Keratinocyte (primary cell): ENCODE data around the gene USP44. TPM values are rescaled to one million over a fixed set of nuclear protein-coding genes. Genes with fewer than 3 reads are reported as not detected.

Experiments
- DNase-seq: peaks from one replicate; pipeline ENCODE4 v3.0.0-alpha.2; 2011; ENCODE audit warnings: low read depth, missing footprints, low spot score
- FAIRE-seq: peaks from 2 replicates; lab custom pipeline; 2011; peaks lifted over from hg19 to GRCh38; lab: Jason Lieb, UNC
- H2AFZ ChIP-seq: 2 replicates; pipeline ENCODE4 v1.6.0; 2012; ENCODE audit warnings: low read length, control low read depth, inconsistent platforms; ENCODE audit not compliant: control insufficient read depth
- H3K27ac ChIP-seq: 2 replicates; pipeline ENCODE4 v1.5.1; 2011; ENCODE audit warnings: low read length; ENCODE audit not compliant: control insufficient read depth, insufficient read depth
- H3K27me3 ChIP-seq: 3 replicates; pipeline ENCODE4 v1.6.0; 2011; ENCODE audit warnings: low read length; ENCODE audit not compliant: control insufficient read depth, insufficient read depth; ENCODE audit errors: extremely low read depth
- H3K36me3 ChIP-seq, 2 experiments: 2 replicates in 1 of 2; 3 replicates in 1 of 2; pipeline ENCODE4 v1.5.1; 2011; ENCODE audit warnings: low read length in 2 of 2, mild to moderate bottlenecking in 1 of 2; ENCODE audit not compliant: control insufficient read depth in 2 of 2, insufficient read depth in 2 of 2; ENCODE audit errors: extremely low read depth in 1 of 2
- H3K4me1 ChIP-seq: 3 replicates; pipeline ENCODE4 v1.5.1; 2011; ENCODE audit warnings: low read length; ENCODE audit not compliant: control insufficient read depth, insufficient read depth; ENCODE audit errors: extremely low read depth
- H3K4me2 ChIP-seq: 3 replicates; pipeline ENCODE4 v1.6.0; 2011; ENCODE audit warnings: low read depth, low read length; ENCODE audit not compliant: control insufficient read depth, insufficient read depth; ENCODE audit errors: extremely low read depth
- H3K4me3 ChIP-seq, 3 experiments: fragments of 200-600 bp in 1 of 3; sonication (generic) in 1 of 3; 2 replicates in 2 of 3; 3 replicates in 1 of 3; pipeline ENCODE4 v1.5.1; 2011 to 2016; ENCODE audit warnings: low read length in 3 of 3, mild to moderate bottlenecking in 3 of 3, control low read depth in 2 of 3, inconsistent platforms in 1 of 3, low read depth in 1 of 3, mixed read lengths in 1 of 3, mixed run types in 1 of 3, moderate library complexity in 1 of 3; ENCODE audit not compliant: control insufficient read depth in 2 of 3, insufficient read depth in 2 of 3; ENCODE audit errors: extremely low read depth in 1 of 3
- H3K79me2 ChIP-seq: 2 replicates; pipeline ENCODE4 v1.6.0; 2012; ENCODE audit warnings: low read length; ENCODE audit not compliant: control insufficient read depth, insufficient read depth
- H3K9ac ChIP-seq: 3 replicates; pipeline ENCODE4 v1.6.0; 2011; ENCODE audit warnings: low read length; ENCODE audit not compliant: control insufficient read depth, insufficient read depth; ENCODE audit errors: extremely low read depth
- H3K9me1 ChIP-seq: 3 replicates; pipeline ENCODE4 v1.6.0; 2011; ENCODE audit warnings: low read length; ENCODE audit not compliant: control insufficient read depth, insufficient read depth; ENCODE audit errors: extremely low read depth
- H3K9me3 ChIP-seq: 2 replicates; pipeline ENCODE4 v1.5.1; 2012; ENCODE audit warnings: low read depth, low read length; ENCODE audit not compliant: control insufficient read depth
- H4K20me1 ChIP-seq: 3 replicates; pipeline ENCODE4 v1.6.0; 2011; ENCODE audit warnings: low read length; ENCODE audit not compliant: control insufficient read depth, insufficient read depth; ENCODE audit errors: extremely low read depth
- EZH2 ChIP-seq: IDR thresholded peaks from one replicate; pipeline ENCODE4 v1.6.1; 2012; ENCODE audit warnings: inconsistent platforms, mild to moderate bottlenecking, low read length, moderate library complexity
- dilution Hi-C: fragments of 300-500 bp; cut with MboI; formaldehyde crosslinking; loops from one replicate; pipeline ENCODE4 v1.7.0; 2020; ENCODE audit warnings: low sequenced_read_pairs; ENCODE audit not compliant: extremely low pct_ligation_motif_present
- polyA plus RNA-seq, 5 experiments: library from polyadenylated mRNA; depleted of rRNA in 3 of 5; stranded (reverse) in 3 of 5; stranded (forward) in 1 of 5; unstranded in 1 of 5; fragments of >200 nt; gene quantifications; 1 replicate in 1 of 5; 2 replicates in 3 of 5; 3 replicates in 1 of 5; pipeline versions ENCODE4 v1.2.1 to v1.2.3, GENCODE V29; 2011 to 2012; ENCODE audit warnings: missing spikeins in 2 of 5, low read depth in 1 of 5, low replicate concordance in 1 of 5
- TF ChIP-seq, protein P1 (sequence below), 3 experiments: IDR thresholded peaks in 1 of 3; conservative IDR thresholded peaks in 1 of 3; optimal IDR thresholded peaks in 1 of 3; 2 replicates in 2 of 3; 3 replicates in 1 of 3; pipeline versions ENCODE3 to v1.5.1; 2011; ENCODE audit warnings: low read length in 3 of 3, mild to moderate bottlenecking in 3 of 3, moderate library complexity in 2 of 3, control low read depth in 1 of 3, inconsistent platforms in 1 of 3; ENCODE audit not compliant: insufficient read depth in 2 of 3; ENCODE audit errors: extremely low read depth in 1 of 3

The USP44 gene
- polyA plus RNA-seq, 1 donor (not counting 4 experiments of a cell fraction or from before 2014, with no cell fraction given), result 0.18 TPM

DNA sequence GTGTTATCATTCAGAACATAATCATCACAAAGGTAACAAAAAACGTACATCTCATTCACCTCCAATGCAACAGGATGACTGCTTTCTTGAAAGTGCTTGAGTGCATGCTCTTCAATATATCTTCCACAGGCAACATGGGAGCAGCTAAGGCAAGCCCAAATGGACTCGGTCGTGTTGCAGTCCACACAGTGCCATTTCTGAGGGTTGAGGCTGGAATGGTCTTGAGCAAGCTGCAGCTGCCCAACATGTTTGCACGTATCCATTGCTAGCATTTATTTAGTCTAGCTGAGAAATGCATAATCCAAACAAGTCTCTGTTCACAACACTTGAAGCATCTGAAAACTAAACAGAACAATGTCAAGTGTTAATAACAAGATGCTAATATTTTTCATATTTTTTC lies 17.3 kb downstream of the USP44 start:
- Histone ChIP-seq H3K27me3 (no peaks in the 10 kb centered on the region), H3K9me3 (no peaks in the 10 kb centered on the region), H3K27ac (no peak overlapping the region), H3K36me3 (no peaks in the 10 kb centered on the region), H2AFZ (no peak overlapping the region), H4K20me1 (no peaks in the 10 kb centered on the region), H3K9me1 (no peaks in the 10 kb centered on the region), H3K9ac (no peak overlapping the region), H3K4me3 (no peak overlapping the region), H3K4me2 (no peak overlapping the region), H3K79me2 (no peaks in the 10 kb centered on the region), H3K4me1 (peaks cover 4% of the 10 kb centered on the region)
- FAIRE-seq (no peak), DNase-seq (no peak)
- TF ChIP-seq, protein P1, sequence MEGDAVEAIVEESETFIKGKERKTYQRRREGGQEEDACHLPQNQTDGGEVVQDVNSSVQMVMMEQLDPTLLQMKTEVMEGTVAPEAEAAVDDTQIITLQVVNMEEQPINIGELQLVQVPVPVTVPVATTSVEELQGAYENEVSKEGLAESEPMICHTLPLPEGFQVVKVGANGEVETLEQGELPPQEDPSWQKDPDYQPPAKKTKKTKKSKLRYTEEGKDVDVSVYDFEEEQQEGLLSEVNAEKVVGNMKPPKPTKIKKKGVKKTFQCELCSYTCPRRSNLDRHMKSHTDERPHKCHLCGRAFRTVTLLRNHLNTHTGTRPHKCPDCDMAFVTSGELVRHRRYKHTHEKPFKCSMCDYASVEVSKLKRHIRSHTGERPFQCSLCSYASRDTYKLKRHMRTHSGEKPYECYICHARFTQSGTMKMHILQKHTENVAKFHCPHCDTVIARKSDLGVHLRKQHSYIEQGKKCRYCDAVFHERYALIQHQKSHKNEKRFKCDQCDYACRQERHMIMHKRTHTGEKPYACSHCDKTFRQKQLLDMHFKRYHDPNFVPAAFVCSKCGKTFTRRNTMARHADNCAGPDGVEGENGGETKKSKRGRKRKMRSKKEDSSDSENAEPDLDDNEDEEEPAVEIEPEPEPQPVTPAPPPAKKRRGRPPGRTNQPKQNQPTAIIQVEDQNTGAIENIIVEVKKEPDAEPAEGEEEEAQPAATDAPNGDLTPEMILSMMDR (optimal IDR thresholded peaks at IDR 0.05 in 1 of 3, IDR thresholded peaks at IDR 0.05 in 1 of 3, conservative IDR thresholded peaks at IDR 0.05 in 1 of 3; ENCODE audit: extremely low read depth in 1 of 3, insufficient read depth in 2 of 3, low read length in 3 of 3), result no peak
- TF ChIP-seq EZH2, result no peak
- dilution Hi-C loops, result no loop called here

DNA sequence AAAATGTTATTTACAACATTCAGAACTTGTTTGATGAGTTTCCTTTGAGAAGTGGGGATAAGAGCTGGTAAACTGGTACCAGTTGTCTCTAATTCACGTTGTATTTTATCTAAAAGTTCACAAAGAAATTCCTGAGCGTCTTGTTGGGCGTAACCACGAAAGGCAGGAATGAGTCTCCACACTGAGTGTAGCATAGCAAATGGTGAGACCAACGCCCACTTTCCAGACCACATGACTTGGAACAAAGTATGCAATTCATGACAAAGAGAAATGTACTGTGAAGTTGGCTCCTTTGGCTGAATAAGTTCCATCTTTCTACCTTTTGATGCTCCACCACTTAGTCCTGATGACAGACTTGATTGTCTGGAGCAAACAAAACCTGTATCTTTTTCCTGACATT lies 18.4 kb downstream of the USP44 start:
- FAIRE-seq, result peak; percentile 84
- Histone ChIP-seq H3K9me1 (no peaks in the 10 kb centered on the region), H2AFZ (peak overlapping the region; percentile 11), H3K4me1 (peaks cover 4% of the 10 kb centered on the region), H3K4me3 (no peak overlapping the region), H3K79me2 (no peaks in the 10 kb centered on the region), H4K20me1 (no peaks in the 10 kb centered on the region), H3K27me3 (no peaks in the 10 kb centered on the region), H3K4me2 (peak overlapping the region; percentile 4), H3K27ac (no peak overlapping the region), H3K36me3 (no peaks in the 10 kb centered on the region), H3K9ac (no peak overlapping the region), H3K9me3 (no peaks in the 10 kb centered on the region)
- TF ChIP-seq EZH2, result no peak
- TF ChIP-seq, protein P1 (optimal IDR thresholded peaks at IDR 0.05 in 1 of 3, IDR thresholded peaks at IDR 0.05 in 1 of 3, conservative IDR thresholded peaks at IDR 0.05 in 1 of 3; ENCODE audit: extremely low read depth in 1 of 3, insufficient read depth in 2 of 3, low read length in 3 of 3), result no peak
- dilution Hi-C loops, result no loop called here
- DNase-seq, result peak; percentile 15
